ENCODE data around the gene FUOM. TPM values are rescaled to one million over a fixed set of nuclear protein-coding genes. Genes with fewer than 3 reads are reported as not detected.
"Not testable (repeated sequence)": the region's sequence is repeated elsewhere in the genome, so short reads cannot be mapped to it uniquely, and the experiment has no call there.

Gene FUOM
- total RNA-seq, 1 donor from 2014 or later = 20.4 TPM

GRCh38 chr10:133391249-133391635 is 33.4 kb upstream of the FUOM start:
- no peak for DNase-seq (ENCODE audit: extremely low spot score, unreplicated experiment)
- Mint-ChIP-seq H3K27me3 (no peaks in the 10 kb centered on the region), H3K4me3 (no peak overlapping the region)

GRCh38 chr10:133390597-133391248 is 32.9 kb upstream of the FUOM start:
- H3K4me3 Mint-ChIP-seq = no peak overlapping the region
- H3K36me3 Mint-ChIP-seq = peaks cover 8% of the 10 kb centered on the region
- H3K27ac Mint-ChIP-seq = no peak overlapping the region
- peaks cover 9% of the 10 kb centered on the region for H3K4me1 Mint-ChIP-seq (ENCODE audit: unreplicated experiment)
- no peak for TF ChIP-seq CTCF (conservative IDR thresholded peaks at IDR 0.05)
- H3K27me3 Mint-ChIP-seq = no peaks in the 10 kb centered on the region
- DNase-seq (ENCODE audit: extremely low spot score, unreplicated experiment) = no peak
- H3K9me3 Mint-ChIP-seq = no peaks in the 10 kb centered on the region

More at GRCh38 chr10:133391249-133391635, 33.4 kb upstream of the FUOM start:
- Mint-ChIP-seq H3K27ac (no peak overlapping the region), H3K9me3 (no peaks in the 10 kb centered on the region), H3K36me3 (peaks cover 5% of the 10 kb centered on the region), H3K4me1 (ENCODE audit: unreplicated experiment) (peaks cover 9% of the 10 kb centered on the region)
- TF ChIP-seq CTCF (conservative IDR thresholded peaks at IDR 0.05) = no peak

- no peak for DNase-seq (ENCODE audit: extremely low spot score, unreplicated experiment)
- Mint-ChIP-seq H3K4me3 (no peak overlapping the region), H3K36me3 (peaks cover 5% of the 10 kb centered on the region), H3K4me1 (ENCODE audit: unreplicated experiment) (no peaks in the 10 kb centered on the region), H3K27ac (no peak overlapping the region), H3K27me3 (no peaks in the 10 kb centered on the region), H3K9me3 (no peaks in the 10 kb centered on the region)
- no peak for TF ChIP-seq CTCF (conservative IDR thresholded peaks at IDR 0.05)
These were observed 31.4 kb upstream of the FUOM start for GRCh38 chr10:133388973-133389818.

- Mint-ChIP-seq H3K9me3 (no peaks in the 10 kb centered on the region), H3K4me3 (no peak overlapping the region), H3K36me3 (peaks cover 5% of the 10 kb centered on the region), H3K27me3 (no peaks in the 10 kb centered on the region), H3K27ac (no peak overlapping the region), H3K4me1 (ENCODE audit: unreplicated experiment) (no peaks in the 10 kb centered on the region)
- no peak for DNase-seq (ENCODE audit: extremely low spot score, unreplicated experiment)
- TF ChIP-seq CTCF (conservative IDR thresholded peaks at IDR 0.05) = no peak
These were observed 30.6 kb upstream of the FUOM start for GRCh38 chr10:133388236-133388972.

GRCh38 chr10:133386951-133387350 is 29.1 kb upstream of the FUOM start:
- H3K27me3 Mint-ChIP-seq; H3K4me3 Mint-ChIP-seq; DNase-seq (ENCODE audit: extremely low spot score, unreplicated experiment); H3K9me3 Mint-ChIP-seq; H3K27ac Mint-ChIP-seq; H3K36me3 Mint-ChIP-seq; H3K4me1 Mint-ChIP-seq (ENCODE audit: unreplicated experiment): not testable (repeated sequence)

All from type B pancreatic cell (in vitro differentiated cells).